Coronary artery (tissue), 2 donors: ENCODE results near the gene STC2.
"Not testable (repeated sequence)": the region's sequence is repeated elsewhere in the genome, so short reads cannot be mapped to it uniquely, and the experiment has no call there.

Source experiments
- DNase-seq: peaks from one replicate; pipeline ENCODE4 v3.0.0-alpha.2; 2017; ENCODE audit warnings: low spot score
- H3K27ac ChIP-seq, 2 donors: fragments of 200-600 bp; sonication (generic); one replicate each; pipeline ENCODE4 v1.5.1; 2016 to 2019
- H3K4me3 ChIP-seq: fragments of 200-600 bp; sonication (generic); 2 replicates; pipeline ENCODE4 v1.5.1; 2016; ENCODE audit warnings: mild to moderate bottlenecking, moderate library complexity
- TF ChIP-seq, protein P1 (sequence below): fragments of 200-600 bp; sonication (generic); IDR thresholded peaks from one replicate; pipeline ENCODE4 v1.5.1; 2019; ENCODE audit warnings: antibody characterized with exemption

STC2 gene

DNA sequence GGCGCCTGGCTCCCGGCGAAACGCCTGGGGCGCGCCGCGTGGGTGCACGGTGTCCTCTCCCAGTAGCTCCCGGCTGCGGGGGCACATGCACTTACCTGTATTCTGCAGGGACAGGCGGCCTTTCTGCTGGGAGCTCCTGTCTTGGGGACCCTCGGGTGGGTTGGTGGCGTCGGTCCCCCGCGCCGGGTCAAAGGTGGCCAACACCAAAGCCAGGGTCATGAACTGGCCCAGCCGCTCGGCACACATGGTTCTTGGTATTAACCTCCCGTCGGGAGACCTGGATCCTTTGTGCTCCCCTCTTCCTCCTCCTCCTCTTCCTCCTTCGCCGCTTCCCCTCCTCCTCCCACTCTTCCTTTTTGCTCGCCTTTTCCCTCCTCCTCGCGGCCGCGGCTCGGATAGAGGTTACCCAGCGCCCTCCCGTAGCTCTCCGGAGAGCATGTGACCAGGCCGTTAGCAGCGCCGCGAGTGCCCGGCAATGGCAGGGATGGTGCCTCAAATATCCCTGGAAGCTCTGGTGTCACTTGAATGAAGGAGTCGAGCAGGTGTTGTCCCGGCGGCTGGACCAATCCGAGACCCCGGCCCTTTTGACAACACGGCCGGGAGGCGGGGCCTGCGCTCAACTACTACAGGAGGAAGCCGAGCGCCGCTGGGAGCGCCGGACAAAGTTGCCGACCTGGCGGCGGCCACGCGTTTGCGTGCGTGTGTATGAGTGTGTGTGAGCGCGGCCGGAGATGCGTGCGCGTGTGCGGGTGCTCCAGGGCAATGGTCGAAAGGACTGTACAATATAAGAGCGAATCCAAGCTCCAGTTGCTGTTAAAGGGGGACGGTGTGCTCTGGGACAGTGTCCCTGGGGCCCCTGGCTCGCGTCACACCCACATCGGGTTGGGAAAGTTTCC lies at the start of gene STC2:
TSS of gene STC2 (minus strand) at position 467 of the 896 bp plus-strand sequence. CDS start at position 246, 221 bp downstream.
- TF ChIP-seq, protein P1, sequence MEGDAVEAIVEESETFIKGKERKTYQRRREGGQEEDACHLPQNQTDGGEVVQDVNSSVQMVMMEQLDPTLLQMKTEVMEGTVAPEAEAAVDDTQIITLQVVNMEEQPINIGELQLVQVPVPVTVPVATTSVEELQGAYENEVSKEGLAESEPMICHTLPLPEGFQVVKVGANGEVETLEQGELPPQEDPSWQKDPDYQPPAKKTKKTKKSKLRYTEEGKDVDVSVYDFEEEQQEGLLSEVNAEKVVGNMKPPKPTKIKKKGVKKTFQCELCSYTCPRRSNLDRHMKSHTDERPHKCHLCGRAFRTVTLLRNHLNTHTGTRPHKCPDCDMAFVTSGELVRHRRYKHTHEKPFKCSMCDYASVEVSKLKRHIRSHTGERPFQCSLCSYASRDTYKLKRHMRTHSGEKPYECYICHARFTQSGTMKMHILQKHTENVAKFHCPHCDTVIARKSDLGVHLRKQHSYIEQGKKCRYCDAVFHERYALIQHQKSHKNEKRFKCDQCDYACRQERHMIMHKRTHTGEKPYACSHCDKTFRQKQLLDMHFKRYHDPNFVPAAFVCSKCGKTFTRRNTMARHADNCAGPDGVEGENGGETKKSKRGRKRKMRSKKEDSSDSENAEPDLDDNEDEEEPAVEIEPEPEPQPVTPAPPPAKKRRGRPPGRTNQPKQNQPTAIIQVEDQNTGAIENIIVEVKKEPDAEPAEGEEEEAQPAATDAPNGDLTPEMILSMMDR, result no peak
- peak within 1 kb of the TSS; percentile 71 for H3K4me3 ChIP-seq
- peak within 1 kb of the TSS in 1 of 2 donors; percentile 29 for H3K27ac ChIP-seq
- DNase-seq, result no peak

- TF ChIP-seq, protein P1, result no peak
- Histone ChIP-seq H3K27ac (no peak overlapping the region), H3K4me3 (no peak overlapping the region)
- no peak for DNase-seq
Observed at GRCh38 chr5:173371400-173371799, 43.2 kb upstream of the STC2 start.

GRCh38 chr5:173363406-173363805 lies 35.2 kb upstream of the STC2 start:
- not testable (repeated sequence) for H3K4me3 ChIP-seq, H3K27ac ChIP-seq, DNase-seq

DNA sequence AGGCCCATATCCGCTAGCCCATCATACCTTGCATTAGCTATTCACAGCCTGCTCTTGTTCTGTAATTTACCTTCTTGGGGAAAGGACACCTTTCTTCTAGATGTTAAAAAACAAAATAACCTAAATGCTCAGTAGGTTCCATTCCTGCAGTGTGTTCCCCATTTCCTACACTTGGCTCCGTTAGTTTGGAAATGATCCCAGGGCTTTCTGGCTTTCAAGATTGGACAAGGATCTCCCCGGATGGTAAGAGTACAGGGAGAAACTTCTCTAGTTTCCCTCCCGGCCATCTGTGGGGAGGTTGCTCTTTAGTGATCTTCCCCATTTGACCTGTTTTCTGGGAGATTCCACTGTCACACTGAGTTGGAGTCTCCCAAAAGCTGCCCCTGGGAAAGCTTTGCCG lies 27.3 kb upstream of the STC2 start:
- no peak for DNase-seq
- no peak overlapping the region for H3K27ac ChIP-seq
- TF ChIP-seq, protein P1, result no peak
- H3K4me3 ChIP-seq, result no peak overlapping the region

- Histone ChIP-seq H3K4me3 (no peak overlapping the region), H3K27ac (no peak overlapping the region)
- TF ChIP-seq, protein P1, result no peak
- DNase-seq, result no peak
Observed at GRCh38 chr5:173354645-173355044, 26.4 kb upstream of the STC2 start.

DNA sequence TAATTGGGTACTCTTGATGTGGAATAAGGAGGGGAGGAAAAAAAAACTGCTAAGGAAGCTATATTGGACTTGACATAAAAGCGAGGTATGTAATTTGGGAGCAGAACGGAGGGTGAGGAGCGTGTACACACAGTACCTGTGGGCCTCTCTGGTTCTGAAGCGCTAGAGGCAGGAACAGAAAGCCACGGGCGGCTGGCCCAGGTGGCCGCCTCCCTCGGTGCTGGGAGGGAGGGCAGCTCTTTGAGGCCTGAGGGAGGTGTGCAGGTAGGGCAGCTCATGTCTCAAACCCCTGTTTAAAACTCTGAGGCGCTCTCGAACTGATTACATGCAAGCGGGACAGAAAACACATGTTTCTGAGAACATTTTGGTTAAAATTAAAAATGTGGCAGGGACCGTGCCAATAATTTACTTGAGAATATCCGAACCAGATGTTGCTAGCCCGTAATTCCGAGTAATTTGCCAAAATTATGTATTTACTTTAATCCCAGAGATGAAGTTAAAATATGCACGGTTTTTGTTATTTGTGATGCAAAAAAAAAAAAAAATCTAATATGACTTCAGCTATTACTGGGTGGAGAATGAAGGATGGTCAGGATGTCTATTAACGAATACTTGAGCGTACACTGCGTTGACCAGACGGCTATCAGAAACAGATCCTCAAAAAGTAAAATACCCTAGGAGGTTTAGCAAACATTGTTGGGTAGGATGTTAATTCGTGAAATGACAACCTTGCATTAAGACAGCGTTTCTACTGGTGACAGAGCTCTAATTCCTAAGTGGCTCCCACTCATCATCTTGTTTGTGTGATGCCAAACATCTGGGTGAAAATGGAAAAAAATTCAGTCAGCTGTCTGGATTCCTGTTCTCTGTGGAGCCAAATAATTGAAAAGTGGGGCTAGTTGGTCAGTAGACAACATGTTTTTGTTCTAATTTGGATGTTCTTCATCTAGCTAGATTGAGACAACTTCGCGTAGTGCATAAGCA lies 24.4 kb upstream of the STC2 start:
- H3K27ac ChIP-seq, result no peak overlapping the region
- DNase-seq, result no peak
- TF ChIP-seq, protein P1, result no peak
- no peak overlapping the region for H3K4me3 ChIP-seq
